Fibroblast of villous mesenchyme (primary cell): ENCODE data around the gene RHEX. TPM values are rescaled to one million over a fixed set of nuclear protein-coding genes. Genes with fewer than 3 reads are reported as not detected.

Experiments
- DNase-seq: peaks from one replicate; pipeline ENCODE4 v3.0.0-alpha.2; 2010; ENCODE audit warnings: low read depth
- H3K4me3 ChIP-seq: 2 replicates; pipeline ENCODE4 v1.5.1; 2011; ENCODE audit warnings: low read depth, mild to moderate bottlenecking, low read length
- total RNA-seq: library from RNA; depleted of rRNA; stranded (reverse); fragments of >200 nt; gene quantifications from 2 replicates; pipeline ENCODE4 v1.2.3, GENCODE V29; 2012
- TF ChIP-seq, protein P1 (sequence below): IDR thresholded peaks from 2 replicates; pipeline ENCODE4 v1.5.1; 2012; ENCODE audit warnings: low read depth, mild to moderate bottlenecking, low read length; ENCODE audit not compliant: insufficient read depth

RHEX gene
- total RNA-seq, 1 donor: not detected

DNA sequence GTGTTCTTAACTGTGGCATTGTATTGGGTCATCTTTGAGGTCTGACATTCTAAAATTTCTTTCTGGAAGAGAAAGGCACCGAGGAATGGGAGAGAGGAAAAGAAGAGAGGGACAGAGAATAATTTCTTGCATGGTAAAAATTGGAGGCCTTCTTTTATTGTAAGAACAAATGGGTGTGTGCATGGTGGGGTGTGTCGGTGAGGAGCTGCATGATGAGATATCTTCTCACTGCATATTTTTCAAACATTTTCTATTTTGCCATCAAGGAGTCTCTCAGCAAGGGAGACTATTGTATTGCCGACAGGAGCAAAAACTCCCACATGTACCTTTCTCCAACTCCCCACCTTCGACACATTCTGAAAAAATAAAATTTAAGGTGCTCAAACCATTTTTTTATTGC, 22.8 kb upstream of the RHEX start:
- DNase-seq: no peak
- TF ChIP-seq, protein P1, sequence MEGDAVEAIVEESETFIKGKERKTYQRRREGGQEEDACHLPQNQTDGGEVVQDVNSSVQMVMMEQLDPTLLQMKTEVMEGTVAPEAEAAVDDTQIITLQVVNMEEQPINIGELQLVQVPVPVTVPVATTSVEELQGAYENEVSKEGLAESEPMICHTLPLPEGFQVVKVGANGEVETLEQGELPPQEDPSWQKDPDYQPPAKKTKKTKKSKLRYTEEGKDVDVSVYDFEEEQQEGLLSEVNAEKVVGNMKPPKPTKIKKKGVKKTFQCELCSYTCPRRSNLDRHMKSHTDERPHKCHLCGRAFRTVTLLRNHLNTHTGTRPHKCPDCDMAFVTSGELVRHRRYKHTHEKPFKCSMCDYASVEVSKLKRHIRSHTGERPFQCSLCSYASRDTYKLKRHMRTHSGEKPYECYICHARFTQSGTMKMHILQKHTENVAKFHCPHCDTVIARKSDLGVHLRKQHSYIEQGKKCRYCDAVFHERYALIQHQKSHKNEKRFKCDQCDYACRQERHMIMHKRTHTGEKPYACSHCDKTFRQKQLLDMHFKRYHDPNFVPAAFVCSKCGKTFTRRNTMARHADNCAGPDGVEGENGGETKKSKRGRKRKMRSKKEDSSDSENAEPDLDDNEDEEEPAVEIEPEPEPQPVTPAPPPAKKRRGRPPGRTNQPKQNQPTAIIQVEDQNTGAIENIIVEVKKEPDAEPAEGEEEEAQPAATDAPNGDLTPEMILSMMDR: no peak
- H3K4me3 ChIP-seq: no peak overlapping the region

DNA sequence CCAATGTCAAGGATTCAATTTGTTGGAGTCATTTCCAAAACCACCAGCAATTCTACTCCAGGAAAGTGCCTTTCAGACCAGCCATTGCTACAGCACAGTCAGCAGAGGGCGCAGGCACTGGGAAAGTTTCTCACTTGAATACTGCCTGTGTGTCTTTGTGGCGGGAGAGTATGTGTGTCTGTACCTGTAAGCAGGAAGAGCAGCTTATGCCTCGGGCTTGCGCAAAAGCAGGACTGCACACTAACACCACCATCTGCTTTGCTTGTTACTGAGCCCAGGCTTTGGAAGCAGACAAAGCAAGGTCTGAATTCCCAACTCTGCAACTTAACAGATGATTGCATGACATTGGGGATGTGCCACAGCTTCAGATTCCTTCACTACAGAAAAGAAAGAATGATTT, 22.3 kb upstream of the RHEX start:
- TF ChIP-seq, protein P1: peak; percentile 88
- H3K4me3 ChIP-seq: no peak overlapping the region
- DNase-seq: peak; percentile 53

DNA sequence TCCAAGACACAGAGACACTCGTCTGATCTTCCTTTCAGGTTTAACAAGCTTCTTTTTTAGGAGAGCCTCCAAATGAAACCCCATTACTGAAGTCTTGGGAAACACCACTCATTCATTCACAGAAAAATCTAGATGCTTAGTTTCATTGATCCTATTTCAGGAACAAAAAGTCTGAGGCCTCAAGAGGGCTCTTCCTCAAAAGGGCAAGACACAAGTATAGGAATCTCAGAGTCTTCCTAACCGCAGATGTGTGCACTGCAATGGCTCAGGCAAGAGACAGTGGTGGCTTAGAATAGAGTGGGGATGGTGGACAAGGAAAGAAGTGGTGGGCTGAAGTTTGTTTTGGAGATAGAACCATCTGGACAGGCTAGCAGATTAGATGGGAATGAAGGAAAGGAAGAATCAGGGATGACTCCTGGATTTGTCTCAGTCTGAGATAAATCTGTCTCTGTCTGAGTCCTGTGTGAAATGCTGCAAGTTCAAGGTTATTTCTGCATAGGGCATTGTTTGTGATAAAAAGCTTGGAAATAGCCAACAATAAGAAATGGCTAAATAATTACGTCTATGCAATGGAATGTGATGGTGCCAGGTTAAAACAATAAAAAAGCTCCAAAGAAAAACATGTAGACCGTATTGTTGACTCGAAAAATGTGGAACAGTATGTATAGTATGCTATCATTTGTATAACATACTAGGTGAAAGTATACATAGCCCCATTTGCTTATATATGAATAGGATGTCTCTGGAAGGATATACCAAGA, 20.4 kb upstream of the RHEX start:
- TF ChIP-seq, protein P1: no peak
- DNase-seq: no peak

DNA sequence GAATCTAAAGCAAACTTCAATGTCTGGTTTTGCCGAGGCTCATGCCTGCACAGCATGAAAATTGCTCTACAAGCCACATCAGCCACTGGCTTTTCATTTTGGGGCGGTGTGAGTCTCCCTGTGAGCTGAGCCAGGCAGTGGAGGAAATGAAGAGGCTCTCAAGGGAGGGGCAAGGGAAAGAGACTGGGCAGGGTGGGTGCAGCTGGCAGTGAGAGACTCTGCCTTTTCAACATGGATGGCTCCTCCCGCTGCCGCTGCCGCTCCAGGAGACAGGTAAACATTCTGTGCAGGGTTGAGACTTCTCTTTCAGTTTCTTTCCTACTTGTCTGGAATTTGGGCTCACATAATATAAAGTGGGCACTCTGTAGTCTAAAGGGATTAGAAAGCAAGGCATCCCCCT, 17.9 kb upstream of the RHEX start:
- no peak overlapping the region for H3K4me3 ChIP-seq
- TF ChIP-seq, protein P1: no peak
- DNase-seq: no peak

More for the DNA sequence above, 20.4 kb upstream of the RHEX start:
- no peak overlapping the region for H3K4me3 ChIP-seq

DNA sequence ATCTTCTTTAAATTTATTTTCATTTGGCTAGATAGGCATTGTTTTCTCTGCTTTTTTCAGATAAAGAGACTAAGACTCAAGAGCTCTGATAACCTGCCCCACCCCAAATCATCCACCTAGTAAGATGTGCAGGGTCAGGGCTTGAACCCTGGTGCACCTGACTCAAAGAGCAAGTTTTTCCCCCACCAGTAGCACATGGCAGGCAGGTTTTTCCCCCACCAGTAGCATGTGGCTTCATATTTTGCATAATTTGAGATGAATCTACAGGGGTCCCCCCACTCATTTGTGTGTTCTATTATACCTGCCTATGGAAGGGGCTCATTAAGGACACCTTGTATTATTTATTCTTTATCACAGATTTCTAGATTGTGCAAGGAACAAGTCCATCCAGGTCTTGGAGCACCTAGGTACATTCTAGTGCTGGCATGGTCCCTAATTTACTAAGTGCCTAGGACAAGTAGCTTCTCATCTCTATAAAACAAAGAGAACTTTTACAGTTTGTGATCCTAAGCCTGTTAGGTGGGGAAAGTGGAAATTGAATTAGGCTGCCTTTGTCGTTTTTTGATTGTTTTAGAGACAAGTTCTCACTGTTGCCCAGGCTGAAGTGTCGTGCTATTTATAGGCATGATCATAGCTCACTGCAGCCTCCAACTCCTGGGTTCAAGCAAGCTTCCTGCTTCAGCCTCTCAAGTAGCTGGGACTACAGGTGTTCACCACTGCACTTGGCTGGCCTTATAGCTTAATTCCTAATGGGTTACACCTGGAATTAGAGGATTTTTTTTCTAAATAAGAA, 16.1 kb upstream of the RHEX start:
- DNase-seq: no peak
- TF ChIP-seq, protein P1: no peak
- H3K4me3 ChIP-seq: no peak overlapping the region

DNA sequence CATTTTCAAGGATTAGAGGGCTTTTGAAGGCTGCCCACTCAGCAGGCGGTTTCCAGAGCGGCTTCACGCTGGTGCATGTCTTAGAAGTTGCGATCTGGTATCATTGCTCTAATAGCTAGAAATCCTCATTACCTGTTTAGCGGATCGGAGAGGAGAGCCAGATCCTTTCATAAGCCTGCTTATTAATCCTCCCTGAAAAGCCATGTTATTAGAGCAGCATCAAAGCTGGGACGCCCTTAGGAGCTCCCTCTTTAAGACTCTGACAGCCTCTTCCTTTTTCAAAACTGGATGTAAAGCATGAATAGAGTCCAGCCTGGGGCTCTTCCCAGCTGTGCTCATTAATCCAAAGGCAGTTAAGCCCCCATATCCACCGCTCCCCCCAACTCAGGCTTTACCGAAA, 15.4 kb upstream of the RHEX start:
- TF ChIP-seq, protein P1: no peak
- no peak for DNase-seq
- H3K4me3 ChIP-seq: no peak overlapping the region
